ENCODE results near the gene OSCP1.

The OSCP1 gene

DNA sequence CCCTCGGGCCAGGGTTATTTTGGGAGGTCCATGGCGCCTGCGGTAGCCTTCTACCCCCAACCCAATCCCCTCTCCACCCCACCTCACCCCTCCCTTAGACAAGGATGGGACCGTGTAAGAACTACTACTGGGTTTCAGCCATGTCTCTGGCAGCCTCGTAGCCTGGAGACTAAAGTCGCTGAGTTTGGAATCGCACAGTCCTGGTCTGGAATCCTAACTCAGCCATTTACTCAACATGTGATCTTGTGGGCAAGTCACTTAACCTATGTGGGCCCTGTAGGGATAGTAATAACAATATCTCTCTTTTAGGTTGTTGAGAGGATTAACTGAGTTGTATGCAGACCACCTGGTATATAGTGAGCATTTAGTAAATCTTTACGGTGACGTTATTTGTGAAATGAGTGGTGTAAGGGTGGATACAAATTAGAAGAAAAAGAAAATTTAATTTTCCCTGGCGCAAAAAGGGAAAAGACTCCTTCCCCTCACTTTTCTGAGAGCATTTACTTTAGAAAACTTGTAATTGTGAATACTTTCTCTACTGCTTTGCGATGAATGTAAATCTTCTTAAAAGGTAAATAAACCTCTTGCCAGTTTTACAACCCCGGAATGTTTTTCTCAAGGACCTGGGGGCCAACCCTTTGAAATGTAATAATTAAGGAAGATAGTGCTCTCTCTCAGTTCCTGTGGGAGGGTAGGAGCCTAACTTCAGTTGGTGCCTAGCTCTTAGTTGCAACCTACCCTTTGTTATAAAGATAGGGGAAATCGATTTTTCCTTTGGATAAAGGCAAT lies 14.5 kb upstream of the OSCP1 start:
- peak overlapping the region; percentile 93 for H3K4me3 ChIP-seq (ENCODE audit: low read depth, low read length)
- TF ChIP-seq, protein P1, sequence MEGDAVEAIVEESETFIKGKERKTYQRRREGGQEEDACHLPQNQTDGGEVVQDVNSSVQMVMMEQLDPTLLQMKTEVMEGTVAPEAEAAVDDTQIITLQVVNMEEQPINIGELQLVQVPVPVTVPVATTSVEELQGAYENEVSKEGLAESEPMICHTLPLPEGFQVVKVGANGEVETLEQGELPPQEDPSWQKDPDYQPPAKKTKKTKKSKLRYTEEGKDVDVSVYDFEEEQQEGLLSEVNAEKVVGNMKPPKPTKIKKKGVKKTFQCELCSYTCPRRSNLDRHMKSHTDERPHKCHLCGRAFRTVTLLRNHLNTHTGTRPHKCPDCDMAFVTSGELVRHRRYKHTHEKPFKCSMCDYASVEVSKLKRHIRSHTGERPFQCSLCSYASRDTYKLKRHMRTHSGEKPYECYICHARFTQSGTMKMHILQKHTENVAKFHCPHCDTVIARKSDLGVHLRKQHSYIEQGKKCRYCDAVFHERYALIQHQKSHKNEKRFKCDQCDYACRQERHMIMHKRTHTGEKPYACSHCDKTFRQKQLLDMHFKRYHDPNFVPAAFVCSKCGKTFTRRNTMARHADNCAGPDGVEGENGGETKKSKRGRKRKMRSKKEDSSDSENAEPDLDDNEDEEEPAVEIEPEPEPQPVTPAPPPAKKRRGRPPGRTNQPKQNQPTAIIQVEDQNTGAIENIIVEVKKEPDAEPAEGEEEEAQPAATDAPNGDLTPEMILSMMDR (IDR thresholded peaks at IDR 0.05; ENCODE audit: low read depth, low read length, missing control alignments): no peak
- no peak for DNase-seq (ENCODE audit: low read depth)

DNA sequence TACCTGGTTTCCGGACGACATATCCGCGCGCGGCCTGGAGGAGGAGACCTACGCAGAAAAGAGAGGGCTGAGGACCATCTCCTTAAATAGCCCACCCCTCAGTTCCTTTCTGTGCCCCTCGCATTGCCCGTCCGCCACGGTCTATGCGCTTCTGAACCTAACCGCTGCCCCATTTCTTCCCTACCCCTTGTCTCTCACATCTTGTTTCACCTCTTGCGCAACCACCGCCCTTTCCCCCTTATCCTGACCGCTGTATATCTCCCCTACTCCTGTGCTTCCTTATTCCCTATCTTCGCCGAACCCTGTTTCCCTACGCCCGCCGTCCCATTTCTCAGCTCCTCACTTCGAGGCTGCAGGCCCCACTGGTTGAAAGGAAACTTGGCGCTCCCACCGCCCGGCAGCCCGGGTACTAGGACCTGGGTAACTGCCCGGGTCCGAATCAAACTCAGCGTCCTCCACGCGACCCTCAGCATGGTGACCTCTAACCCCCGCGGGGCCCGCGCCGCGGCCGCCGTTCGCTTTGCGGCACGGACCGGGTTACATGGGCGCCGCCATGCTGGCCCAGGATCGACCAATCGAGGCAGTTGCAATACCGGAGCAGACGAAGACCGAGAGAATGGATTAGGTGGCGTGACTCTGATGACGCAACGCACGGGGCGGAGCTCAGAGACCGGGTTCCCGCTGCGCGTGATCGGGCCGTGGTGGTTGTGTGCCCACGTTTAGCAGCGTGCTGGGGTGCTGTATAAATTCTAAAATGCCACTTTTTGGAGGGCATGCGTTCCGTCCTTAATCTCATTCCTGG lies 13.8 kb upstream of the OSCP1 start, which contains the start of gene MRPS15:
Gene MRPS15, minus strand, starts transcription at position 582 of the 802 bp plus-strand sequence. Its CDS starts 109 bp downstream, at position 473.
- TF ChIP-seq, protein P1 (IDR thresholded peaks at IDR 0.05; ENCODE audit: low read depth, low read length, missing control alignments): no peak
- peak; percentile 83 for DNase-seq (ENCODE audit: low read depth)
- H3K4me3 ChIP-seq (ENCODE audit: low read depth, low read length): peak within 1 kb of the TSS; percentile 93

- TF ChIP-seq, protein P1 (IDR thresholded peaks at IDR 0.05; ENCODE audit: low read depth, low read length, missing control alignments): no peak
- peak overlapping the region; percentile 93 for H3K4me3 ChIP-seq (ENCODE audit: low read depth, low read length)
- DNase-seq (ENCODE audit: low read depth): no peak
Observed at GRCh38 chr1:36463463-36463802, 13.2 kb upstream of the OSCP1 start.

DNA sequence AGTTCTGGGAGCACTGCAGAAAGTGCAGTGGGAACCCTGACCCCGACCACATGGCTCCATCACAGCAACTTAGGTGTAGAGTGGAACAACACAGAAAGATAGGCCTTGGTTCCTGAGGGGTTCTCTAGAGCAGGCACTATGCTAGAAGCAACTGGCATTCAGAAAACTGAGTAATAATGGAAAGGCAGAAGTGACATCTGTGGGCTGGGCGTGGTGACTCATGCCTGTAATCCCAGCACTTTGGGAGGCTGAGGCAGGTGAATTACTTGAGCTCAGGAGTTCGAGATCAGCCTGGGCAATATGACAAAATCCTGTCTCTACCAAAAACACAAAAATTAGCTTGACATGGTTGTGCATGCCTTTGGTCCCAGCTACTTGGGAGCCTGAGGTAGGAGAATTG lies 8.7 kb upstream of the OSCP1 start:
- no peak overlapping the region for H3K4me3 ChIP-seq (ENCODE audit: low read depth, low read length)
- TF ChIP-seq, protein P1 (IDR thresholded peaks at IDR 0.05; ENCODE audit: low read depth, low read length, missing control alignments): no peak
- DNase-seq (ENCODE audit: low read depth): no peak

DNA sequence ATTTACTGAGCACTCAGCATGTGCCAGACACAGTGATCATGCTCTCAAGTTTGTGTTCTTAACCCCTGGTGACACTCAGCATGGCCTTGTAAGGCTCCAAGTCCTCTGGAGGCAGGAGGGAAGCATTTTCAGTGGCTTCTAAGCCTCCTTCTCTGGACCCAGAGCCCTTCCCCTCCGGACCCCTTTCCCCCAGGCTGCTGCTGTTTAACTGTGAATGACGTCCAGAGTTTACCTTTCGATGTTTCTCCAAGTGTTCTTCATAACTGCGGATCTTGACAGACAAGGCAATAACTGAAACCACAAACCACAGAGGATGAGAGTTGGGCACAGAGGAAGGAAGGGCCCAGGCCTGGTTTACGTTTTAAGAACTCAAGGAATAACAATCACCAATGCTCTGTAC lies 7.4 kb upstream of the OSCP1 start:
- TF ChIP-seq, protein P1 (IDR thresholded peaks at IDR 0.05; ENCODE audit: low read depth, low read length, missing control alignments): no peak
- H3K4me3 ChIP-seq (ENCODE audit: low read depth, low read length): no peak overlapping the region
- no peak for DNase-seq (ENCODE audit: low read depth)

DNA sequence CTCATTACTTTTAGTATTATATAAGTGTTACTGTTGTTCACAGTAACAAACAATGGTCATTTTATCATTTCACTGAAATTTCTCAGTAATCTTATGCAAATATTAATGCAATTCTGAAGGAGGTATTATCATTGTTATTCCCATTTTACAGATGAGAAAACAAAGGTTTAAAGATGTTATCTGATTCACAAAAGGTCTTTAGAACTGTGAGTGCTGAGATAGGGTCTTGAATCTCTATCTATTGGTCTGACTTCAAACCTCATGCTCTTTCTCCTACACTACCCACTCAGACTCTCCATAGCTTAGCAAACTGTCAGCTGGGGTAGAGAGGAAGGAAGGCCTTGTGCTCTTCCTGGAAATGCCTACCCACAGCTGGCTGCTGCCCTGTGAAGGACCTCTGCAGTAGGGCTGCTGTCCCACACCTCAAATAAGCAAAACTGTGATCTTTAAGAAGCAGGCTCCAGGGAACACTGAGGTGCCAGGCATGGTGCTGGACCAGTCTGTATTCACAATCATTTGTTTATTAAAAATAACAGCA lies 6.2 kb upstream of the OSCP1 start:
- TF ChIP-seq, protein P1 (IDR thresholded peaks at IDR 0.05; ENCODE audit: low read depth, low read length, missing control alignments): no peak
- no peak overlapping the region for H3K4me3 ChIP-seq (ENCODE audit: low read depth, low read length)
- DNase-seq (ENCODE audit: low read depth): no peak
